Occipital lobe (tissue), 2 donors: ENCODE results near the gene GOLGA3. TPM values are rescaled to one million over a fixed set of nuclear protein-coding genes. Genes with fewer than 3 reads are reported as not detected.

Experiments used
- DNase-seq: peaks from one replicate; lab custom pipeline; 2025; lab: John Stamatoyannopoulos, UW
- total RNA-seq: library from RNA; depleted of rRNA; stranded (reverse); fragments of >200 nt; gene quantifications from one replicate; pipeline ENCODE4 v1.2.3, GENCODE V29; 2014

GOLGA3 gene
- total RNA-seq, 1 donor from 2014 or later = 59.3 TPM

DNA sequence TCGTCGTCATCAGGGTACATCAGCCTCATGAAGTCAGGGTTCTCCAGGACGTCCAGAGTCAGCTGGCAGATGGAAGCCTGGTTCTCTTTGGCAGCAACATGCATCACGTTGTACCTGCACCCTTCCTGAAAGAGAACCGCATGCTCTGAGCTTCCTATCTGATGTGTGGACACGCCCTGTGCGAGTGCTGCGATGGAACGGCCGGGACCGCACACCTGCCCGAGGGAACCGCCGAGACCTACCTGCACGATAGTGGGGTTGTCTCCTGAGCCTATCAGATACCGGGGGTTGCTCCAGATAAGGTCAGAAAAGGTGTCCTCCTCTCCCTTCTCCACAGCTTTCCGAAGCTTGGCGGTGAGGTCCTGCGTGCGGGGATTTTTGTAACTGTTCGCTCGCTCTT lies 80.8 kb downstream of the GOLGA3 start:
- DNase-seq = no peak

DNA sequence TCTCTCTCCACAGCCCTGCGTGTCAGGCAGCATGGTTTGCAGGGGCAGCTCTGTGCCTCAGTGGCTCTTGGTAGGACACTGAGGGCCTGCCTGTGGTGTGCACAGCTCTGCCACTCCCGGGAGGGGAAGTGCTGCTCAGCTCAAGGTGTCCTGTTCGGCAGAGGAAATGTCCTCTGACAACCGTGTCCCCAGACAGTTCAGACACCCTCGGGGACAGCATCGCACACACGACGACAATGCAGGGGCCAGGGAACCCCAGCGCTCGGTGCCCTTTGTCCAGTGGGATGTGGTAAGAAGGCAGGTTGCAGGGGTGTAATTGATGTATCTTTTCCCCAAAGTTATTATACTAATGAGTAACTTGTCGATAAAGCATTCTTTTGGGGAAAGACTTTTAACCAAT lies 81.3 kb downstream of the GOLGA3 start:
- no peak for DNase-seq

DNA sequence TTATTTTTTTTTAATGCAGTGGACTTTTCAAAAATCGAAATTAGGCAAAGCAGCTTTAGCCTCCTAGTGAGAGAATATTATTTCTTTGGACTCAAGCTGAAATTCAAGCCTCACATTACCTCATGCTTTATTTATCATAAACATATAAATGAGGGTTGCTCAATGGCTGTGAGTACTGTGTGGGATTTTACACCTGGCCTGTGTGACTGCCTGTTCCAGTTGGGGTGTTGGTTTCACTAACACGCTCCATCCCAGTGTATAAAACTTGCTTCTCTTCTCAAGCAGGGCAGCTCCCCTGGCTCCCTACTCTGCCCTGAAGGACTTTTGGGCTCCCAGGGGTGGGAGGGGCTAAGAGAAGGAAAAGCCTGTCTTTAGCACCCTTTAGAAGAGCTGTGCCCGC lies 82.1 kb downstream of the GOLGA3 start:
- no peak for DNase-seq

DNA sequence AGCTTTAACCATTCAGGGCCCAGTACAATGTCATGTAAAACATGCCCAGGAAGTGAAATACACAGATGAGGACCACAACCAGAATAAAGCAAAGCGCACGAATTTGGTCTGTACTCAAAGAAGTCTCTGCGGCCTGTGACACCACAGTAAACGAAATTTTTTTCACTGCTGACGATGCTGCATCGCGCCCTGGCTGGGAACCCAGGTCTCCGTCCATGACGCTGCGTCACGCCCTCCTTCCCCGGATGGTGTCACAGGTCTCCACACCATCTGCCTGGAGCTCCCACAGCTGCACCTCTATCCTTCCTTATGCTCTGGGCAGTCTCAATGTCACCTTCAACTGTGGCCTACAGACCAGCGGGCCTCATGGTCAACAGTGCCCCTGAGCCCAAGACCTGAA lies 84.8 kb downstream of the GOLGA3 start:
- no peak for DNase-seq

DNA sequence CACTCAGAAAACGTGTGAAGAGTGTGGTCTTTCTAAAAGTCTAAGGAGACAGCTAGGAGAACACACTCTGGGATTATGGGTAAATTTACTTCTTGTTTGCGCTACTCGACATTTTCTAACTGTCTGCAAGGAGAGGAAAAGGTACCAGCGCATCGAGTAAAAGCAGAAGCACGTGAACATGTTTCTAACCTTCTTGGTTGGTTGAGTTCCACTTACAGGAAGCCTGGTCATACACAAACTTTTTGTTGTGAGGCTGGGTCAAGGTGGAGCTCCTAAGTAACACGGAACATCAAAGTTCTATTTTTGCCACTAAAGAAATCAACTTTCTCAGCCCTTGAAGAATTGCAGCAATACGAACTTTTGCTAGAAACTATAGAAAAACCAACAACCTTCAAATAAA lies 87.0 kb downstream of the GOLGA3 start:
- no peak for DNase-seq

DNA sequence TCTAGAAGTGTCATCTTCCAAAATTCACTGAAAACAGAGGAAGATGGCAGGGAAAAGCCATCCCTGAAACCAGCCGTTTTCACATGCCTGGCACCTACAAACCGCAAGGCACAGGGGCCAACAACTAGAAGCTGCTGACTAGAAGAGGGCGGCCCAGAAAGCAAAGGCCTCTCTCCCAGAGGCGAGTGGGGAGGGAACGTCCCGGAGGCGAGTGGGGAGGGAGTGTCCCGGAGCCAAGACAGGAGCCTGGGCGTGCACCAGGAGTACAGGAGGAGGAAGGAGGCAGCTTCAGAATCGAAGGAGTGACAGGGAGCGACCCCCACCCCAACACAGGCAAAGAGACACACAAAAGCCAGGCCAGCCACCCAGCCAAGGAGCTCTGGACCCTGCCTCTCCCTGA lies 88.0 kb downstream of the GOLGA3 start:
- DNase-seq = no peak

DNA sequence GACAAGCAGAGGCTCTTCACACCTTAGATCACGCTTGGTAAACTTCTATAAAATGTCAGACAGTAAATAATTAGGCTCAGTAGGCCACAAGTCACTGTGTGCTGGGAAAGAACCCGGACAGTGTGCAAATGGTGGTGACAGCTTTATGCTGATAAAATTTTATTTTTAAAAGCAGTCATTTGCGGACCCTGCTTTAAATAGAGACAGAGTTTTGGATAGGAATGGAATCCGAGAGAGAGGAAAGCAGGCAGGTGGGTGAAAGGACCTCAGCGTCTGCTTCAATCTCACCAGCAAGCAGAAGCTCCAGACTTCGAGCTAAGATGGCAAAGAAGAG lies 88.4 kb downstream of the GOLGA3 start:
- DNase-seq = no peak

DNA sequence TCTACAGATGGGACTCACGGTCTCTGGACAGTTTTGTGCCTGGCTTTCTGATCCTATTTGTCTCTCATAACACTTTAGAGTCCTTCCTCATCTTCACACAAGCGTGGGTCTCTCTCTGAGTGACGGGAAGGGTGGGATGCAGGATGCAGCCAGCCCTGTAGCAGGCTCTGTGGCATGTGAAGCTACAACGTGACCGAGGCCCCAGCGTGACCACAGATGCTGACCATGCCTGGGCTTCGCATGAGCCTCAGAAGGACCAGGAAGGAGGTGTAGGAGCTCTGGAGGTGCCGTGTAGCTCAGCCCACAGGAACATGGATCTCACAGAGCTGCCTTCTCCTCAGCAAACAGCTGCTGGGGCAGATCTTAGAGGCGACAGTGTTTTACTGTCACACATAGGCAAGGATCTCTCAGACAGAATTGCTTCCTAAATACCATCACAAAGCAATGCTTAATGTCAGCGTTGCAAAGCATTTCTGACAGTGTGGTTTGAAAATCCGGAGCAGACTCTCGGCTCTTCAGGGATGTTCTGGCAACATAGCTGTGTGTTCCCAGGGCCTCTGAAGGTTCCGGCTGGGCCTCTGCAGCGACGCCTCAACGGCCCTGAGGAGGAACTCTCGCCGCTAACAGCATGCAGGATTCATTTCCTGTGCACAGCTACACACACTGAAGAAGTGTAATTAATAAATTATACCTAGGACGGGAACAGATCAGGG lies 88.9 kb downstream of the GOLGA3 start:
- DNase-seq = no peak

DNA sequence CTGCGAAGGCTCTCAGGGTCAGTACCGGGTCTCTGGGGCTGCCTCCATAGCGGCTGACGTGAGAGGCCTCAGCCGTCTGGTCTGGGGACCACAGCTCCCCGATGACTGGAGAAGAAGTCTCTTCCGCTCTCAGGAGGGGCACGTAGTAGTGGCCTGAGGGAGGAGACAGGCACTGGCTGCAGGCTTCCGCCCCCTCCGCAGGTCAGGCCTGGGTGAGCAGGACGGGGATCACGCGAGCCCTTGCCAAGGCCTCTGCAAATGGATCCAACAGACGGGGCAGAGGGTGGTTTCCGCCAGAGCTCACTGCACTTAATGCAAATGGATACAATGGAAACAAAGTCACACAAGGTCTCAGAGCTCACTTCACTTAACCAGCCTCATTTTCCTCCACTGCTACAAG lies 91.8 kb downstream of the GOLGA3 start:
- DNase-seq = no peak

DNA sequence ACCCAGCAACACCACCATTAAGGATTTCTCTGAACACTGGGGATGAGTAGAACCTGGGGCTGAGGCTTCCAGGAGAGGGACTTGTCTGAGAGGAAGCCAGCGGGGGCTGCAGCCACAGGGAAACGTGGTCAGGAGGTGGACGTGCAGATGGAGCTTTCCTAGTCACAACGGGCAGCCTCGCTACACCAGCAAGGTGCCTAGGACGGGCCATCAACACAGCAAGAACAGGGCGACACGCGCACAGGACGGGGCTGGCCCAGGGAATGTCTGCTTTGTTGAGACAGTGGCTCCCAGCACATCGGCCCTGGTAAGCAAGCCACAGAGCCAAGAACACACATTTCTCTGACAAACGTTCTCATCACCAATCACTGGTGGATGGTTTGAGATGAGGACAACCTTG lies 92.3 kb downstream of the GOLGA3 start:
- no peak for DNase-seq

DNA sequence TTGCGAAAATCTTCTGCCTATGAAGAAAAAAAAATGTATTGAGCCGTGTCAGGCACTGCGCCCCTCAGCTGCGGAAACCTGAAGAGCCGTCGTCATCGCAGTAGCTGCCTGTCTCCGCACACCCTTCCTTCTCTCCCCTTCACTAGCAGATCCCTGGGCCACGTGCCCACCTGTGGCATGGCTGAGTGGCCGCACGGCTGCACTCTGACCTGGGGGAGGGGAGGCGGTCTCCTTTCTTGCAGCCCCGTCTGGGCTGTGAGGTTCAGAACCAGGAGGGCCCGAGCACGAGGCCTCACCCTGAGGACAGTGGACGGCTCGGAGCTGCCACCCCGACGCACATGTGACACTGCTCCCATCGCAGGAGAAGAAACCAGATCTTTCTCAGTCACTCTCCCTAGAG lies 93.2 kb downstream of the GOLGA3 start:
- no peak for DNase-seq

DNA sequence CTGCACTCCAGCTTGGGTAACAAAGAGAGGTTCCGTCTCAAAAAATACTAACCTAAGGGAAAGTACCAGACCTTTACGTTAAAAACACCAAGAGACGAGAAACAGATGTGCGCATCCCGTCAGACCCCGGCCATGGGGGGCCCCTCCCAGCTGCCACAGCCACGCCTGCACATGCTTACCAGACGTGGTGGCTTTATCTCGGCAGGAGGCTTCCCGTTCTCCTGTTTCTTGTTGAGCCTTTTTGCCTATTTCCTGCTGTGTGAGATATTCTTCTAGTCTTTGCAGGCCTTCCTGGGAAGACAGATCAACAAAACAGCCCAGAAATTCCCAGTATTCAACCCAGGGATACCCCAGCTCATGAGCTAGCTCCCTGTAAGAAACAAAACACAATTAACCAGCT lies 94.5 kb downstream of the GOLGA3 start:
- DNase-seq = no peak

DNA sequence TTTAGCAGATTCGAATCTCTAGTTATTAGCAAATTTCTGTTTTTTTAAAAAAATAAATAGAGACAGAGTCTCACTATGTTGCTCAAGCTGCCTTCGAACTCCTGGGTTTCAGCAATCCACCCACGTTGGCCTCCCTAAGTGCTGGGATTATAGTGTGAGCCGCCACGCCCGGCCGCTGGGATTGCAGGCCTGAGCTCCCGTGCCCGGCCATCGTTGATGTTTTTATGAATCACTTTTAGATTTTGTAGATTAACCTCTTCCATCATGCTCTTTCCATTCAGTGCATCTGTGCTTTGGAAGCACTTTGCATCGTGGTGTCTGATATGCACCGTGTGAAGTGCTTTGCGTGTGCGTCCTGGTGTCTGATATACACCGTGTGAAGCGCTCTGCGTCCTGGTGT lies 97.1 kb downstream of the GOLGA3 start:
- no peak for DNase-seq

DNA sequence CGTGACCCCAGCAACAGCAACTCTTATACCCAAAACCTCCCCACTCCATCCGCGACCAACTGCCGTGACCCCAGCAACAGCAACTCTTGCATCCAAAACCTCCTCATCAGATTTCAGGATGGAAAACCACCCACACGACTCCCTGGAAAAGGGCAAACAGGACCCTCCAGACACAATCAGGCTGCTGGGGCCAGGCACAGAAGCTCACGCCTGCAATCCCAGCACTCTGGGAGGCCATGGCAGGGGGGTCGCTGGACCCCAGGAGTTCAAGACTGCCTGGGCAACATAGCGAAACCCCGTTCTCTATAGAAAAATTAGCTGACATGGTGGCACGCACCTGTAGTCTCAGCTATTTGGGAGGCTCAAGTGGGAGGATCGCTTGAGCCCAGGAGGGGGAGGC lies 98.3 kb downstream of the GOLGA3 start:
- no peak for DNase-seq

DNA sequence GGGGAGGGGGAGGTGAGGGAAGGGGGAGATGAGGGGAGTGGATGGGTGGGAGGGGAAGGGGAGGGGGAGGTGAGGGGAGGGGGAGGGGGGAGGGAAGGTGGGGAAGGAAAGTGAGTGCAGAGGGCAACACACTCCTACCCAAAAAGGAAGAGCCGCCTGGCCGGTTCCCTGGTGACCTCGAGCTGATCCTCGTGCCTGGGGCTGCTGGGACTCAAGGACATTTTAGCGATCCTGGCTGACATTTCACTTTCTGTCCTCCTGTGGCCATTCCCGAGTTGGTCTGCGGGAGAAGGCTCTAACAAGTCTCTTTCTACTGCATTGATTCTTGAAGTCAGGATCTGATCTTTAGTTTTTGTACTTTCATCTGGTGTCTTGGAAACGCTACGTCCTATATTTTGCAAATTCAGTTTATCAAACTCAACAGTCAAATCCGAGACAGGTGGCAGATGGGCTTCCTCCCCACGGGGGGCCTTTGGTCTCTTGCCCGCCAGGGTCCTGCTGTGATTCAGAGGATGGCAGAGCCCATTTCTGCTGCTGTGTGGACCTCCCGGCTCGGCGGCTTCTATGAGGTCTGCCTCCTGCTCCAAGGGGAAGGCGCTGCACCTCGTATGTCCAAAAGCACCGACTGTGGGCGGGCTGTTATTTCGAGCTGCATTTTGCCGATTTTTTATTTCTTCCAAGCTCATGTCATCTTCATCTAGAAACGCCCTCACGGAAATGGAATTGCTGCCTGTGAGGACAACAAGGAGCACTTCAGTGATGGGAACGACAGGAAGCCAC lies 98.9 kb downstream of the GOLGA3 start:
- DNase-seq = peak; percentile 28

DNA sequence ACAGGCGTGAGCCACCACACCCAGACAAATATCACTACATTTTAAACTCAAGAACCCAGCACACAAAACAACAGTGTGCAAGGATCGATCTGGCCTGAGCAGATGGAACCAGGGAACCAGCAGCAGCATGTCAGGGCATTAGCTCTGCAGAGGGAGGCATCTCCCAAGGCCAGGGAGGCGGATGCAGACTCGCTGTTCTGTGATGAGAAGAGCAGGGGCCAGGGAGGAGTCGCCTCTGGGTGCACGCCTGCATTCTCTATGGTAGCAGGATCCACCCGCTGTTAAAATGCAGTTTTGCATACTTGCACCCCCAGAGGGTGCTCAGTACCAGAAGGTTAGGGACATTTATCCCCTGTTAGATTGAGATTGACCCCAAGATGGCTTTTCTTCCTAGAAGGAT lies 100.2 kb downstream of the GOLGA3 start:
- DNase-seq = no peak

DNA sequence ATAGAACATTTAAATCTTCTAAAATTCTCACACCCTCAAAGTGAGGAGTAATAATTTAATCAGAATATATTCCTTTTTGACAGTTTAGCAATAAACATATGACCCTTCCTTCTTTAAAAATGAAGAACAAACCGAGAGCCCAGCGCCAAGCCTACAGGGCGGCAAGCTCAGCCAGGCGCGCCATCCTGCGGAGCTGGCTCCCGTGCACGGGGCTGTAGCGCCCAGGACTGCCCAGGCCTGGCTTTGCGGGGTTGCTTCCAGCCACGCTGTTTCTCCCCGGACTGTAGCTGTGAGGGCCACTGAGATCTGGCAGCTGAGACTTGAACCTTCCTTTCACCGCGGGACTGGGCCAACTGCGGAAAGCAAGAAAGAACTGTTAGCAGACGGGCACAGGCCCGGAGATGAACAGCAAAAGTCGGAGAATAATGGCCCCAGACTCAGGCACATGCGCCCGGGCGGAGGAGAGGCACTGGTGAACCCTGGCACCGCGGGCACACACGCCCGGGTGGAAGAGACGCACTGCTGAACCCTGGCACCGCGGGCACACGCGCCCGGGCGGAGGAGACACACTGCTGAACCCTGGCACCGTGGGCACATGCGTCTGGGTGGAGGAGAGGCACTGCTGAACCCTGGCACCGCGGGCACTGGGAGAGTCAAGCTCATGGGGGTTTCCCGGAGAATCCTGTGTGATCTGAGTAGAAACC lies 101.4 kb downstream of the GOLGA3 start:
- no peak for DNase-seq

DNA sequence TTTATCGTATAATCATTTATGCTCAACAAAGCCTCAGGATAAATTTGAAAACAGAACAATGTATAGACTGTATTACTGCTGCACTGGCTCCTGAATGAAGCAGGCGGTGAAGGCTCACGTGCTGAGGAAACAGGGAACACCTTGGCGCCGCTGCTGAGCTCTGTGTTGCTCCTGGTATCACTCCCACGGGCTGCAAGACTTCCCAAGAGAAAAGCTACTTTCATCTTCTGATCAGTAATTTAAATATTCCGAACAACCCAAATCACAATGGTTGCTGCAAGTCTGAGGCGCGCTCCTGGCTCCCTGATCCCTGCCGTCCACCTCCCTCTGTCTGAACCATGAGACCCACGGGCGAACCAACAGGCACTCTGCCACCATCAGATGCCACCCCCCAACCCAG lies 102.3 kb downstream of the GOLGA3 start:
- no peak for DNase-seq

DNA sequence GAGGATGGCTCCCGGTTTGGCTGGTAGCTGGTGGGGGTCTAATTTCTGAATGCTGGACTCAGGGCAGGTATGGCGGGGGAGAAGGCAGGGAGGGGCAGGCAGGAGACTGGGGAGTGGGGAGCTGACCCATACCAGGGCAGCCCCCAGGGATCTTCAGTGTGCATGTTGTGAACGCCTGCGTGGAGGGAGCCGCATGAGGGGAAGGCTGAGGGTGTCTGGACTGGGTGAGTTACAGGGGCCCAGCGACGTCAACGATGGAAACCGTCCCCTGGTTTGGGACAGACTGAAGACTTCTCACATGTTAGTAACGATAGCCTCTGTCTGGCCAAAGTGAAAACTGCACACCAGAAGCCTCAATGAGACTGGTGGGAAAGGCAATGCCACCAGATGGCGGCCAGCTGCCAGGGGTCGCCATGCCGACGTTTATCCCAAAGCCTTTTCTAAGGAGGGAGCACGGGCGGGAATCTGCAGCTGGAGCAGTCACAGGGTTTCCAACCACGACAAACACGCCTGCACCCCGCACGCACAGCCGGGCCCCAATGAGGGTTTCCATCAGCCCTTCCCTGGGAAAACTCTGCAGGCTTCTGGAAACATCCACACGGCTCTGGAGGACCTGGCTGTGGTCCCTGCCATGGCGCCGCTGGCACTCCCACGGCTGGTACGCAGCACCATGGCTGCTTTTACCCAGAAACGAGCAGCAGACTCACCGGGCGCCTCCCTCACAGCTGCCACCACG lies 104.0 kb downstream of the GOLGA3 start:
- no peak for DNase-seq

DNA sequence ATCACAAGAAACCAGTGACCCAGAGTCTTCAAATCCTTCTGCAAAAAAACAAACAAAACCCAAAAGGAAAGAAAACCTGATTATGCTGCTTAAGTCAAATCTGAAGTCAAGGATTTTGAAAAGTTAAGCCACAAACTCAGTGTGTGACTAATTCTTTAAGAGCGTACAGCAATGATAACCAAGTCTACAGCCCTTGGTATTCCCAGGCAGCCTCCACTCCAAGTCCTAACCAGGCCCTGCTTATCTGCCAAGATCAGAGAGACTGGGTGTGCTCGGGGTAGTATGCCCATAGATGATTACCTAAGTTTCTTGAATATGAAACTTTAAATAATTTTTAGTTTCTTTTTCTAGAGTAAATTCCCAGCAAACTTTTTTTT lies 104.9 kb downstream of the GOLGA3 start:
- no peak for DNase-seq

DNA sequence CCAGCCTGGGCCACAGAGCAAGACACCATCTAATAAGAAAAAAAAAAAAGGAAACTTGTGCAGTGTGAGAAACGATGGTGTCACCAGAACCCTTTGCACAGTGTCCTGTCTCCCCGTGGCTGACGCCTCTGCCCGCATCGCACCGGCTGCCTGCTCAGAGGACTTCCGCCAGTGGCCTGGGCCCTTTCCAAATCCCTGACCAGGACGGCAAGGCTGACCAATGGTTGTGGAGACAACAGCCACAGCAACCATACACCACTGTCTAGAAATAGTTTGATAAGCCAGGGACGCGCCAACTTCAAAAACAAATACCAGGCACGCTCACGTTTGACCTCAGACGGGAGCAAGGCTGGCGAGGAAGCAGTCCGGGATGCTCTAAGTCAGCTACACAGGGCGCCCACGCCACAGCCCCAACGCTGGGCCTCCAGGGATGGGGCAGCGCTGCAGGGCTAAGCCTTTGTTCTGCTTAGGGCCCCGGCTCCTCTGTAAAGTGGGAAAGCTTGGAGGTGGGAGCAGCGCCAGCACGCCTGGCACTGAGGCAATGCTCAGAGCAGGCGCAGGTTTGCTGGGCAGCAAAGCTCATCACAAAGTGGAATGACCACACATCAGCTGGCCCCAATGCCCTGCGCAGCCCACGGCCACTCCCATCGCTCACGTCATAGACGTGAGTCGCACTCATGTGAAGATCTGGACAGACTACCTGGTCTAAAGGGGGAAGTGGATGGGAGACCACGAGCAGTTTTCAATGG lies 105.5 kb downstream of the GOLGA3 start:
- no peak for DNase-seq
